AG10803 (cell line): Measurements from ENCODE around the gene FLT1.
A peak's percentile ranks its signal among the peaks of the same experiment; 100 is the strongest.

Experiments used
- DNase-seq: peaks from one replicate; pipeline ENCODE4 v3.0.0; 2010; ENCODE audit warnings: low read depth
- H3K4me3 ChIP-seq: 2 replicates; pipeline ENCODE4 v1.5.1; 2011; ENCODE audit warnings: mild to moderate bottlenecking, low read length, control low read depth
- TF ChIP-seq, protein P1 (sequence below): conservative IDR thresholded peaks from 2 replicates; pipeline ENCODE4 v1.5.1; 2011; ENCODE audit warnings: mild to moderate bottlenecking, low read length, control low read depth, inconsistent platforms

FLT1 gene

GRCh38 chr13:28537171-28537570 lies 42.2 kb upstream of the FLT1 start:
- TF ChIP-seq, protein P1, sequence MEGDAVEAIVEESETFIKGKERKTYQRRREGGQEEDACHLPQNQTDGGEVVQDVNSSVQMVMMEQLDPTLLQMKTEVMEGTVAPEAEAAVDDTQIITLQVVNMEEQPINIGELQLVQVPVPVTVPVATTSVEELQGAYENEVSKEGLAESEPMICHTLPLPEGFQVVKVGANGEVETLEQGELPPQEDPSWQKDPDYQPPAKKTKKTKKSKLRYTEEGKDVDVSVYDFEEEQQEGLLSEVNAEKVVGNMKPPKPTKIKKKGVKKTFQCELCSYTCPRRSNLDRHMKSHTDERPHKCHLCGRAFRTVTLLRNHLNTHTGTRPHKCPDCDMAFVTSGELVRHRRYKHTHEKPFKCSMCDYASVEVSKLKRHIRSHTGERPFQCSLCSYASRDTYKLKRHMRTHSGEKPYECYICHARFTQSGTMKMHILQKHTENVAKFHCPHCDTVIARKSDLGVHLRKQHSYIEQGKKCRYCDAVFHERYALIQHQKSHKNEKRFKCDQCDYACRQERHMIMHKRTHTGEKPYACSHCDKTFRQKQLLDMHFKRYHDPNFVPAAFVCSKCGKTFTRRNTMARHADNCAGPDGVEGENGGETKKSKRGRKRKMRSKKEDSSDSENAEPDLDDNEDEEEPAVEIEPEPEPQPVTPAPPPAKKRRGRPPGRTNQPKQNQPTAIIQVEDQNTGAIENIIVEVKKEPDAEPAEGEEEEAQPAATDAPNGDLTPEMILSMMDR, result no peak
- no peak overlapping the region for H3K4me3 ChIP-seq
- no peak for DNase-seq

- no peak for DNase-seq
- H3K4me3 ChIP-seq, result no peak overlapping the region
- TF ChIP-seq, protein P1, result no peak
Measured at GRCh38 chr13:28536371-28536770, 41.4 kb upstream of the FLT1 start.

GRCh38 chr13:28535734-28536133 lies 40.8 kb upstream of the FLT1 start:
- H3K4me3 ChIP-seq, result no peak overlapping the region
- DNase-seq, result no peak
- TF ChIP-seq, protein P1, result no peak

DNA sequence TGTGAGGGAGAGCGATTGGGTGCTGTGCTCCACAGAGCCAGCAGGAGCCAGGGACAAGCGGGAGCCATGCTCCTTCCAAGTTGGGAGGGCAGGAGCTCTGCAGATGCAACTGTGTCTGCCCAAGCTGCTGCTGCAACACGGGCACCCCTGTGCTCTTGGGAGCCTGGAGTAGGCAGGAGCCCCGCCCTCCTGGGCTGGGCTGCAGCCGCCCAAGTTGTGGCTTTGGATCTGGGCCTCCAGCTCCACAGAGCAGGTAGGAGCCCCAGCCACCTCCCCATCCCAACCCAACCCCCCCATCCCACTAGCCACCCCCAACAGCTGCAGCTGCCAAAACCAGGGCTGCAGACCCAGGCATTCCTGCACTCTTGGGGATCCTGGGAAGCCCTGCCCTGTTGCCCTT lies 39.9 kb upstream of the FLT1 start:
- TF ChIP-seq, protein P1, result no peak
- DNase-seq, result no peak
- H3K4me3 ChIP-seq, result no peak overlapping the region

GRCh38 chr13:28534210-28534609 lies 39.3 kb upstream of the FLT1 start:
- no peak overlapping the region for H3K4me3 ChIP-seq
- DNase-seq, result no peak
- TF ChIP-seq, protein P1, result no peak

GRCh38 chr13:28533441-28534166 lies 38.7 kb upstream of the FLT1 start:
- no peak for DNase-seq
- TF ChIP-seq, protein P1, result no peak
- no peak overlapping the region for H3K4me3 ChIP-seq

DNA sequence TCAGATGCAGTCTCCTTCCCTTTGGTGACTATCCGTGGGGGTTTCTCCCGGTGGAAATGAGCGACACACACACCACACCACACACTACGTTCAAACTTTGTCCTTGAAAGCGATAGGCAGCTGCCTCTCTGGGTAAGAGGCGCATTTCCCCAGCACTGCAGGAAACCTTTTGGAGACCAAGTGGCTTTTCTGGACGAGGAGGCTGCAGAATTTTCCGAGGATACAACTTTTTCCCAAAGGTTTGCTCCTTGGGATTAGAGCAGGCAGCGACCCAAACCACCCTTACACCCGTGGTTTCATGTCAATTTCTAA lies 38.2 kb upstream of the FLT1 start:
- H3K4me3 ChIP-seq, result peak overlapping the region; percentile 39
- TF ChIP-seq, protein P1, result no peak
- DNase-seq, result no peak
